Motor neuron (in vitro differentiated cells): ENCODE data around the gene FGF1. TPM values are rescaled to one million over a fixed set of nuclear protein-coding genes. Genes with fewer than 3 reads are reported as not detected.

Experiments used
- ATAC-seq, 8 experiments: fragments of 200-7000 bp; cut with Tn5 transposase; replicated peaks in 6 of 8; 2 replicates each; pipeline ENCODE4 v1.8.0; 2021; ENCODE audit warnings: mild to moderate bottlenecking in 8 of 8, moderate library complexity in 8 of 8
- H3K27ac ChIP-seq, 2 donors: fragments of 250-450 bp; sonication (Bioruptor Pico); 2 replicates each; pipeline ENCODE4 v1.9.0; 2021; ENCODE audit warnings: antibody characterized with exemption in 2 of 2, mild to moderate bottlenecking in 2 of 2, moderate library complexity in 1 of 2
- H3K4me1 ChIP-seq, 2 donors: fragments of 250-450 bp; sonication (Bioruptor Pico); replicated peaks in 1 of 2; 2 replicates each; pipeline ENCODE4 v1.6.1; 2021; ENCODE audit warnings: antibody characterized with exemption in 2 of 2, mild to moderate bottlenecking in 2 of 2, moderate library complexity in 1 of 2
- H3K4me3 ChIP-seq, 5 donors: fragments of 250-450 bp; sonication (Bioruptor Pico); 2 replicates each; pipeline ENCODE4 v1.9.0; 2021; ENCODE audit warnings: antibody characterized with exemption in 5 of 5, mild to moderate bottlenecking in 5 of 5, moderate library complexity in 4 of 5
- WGBS, 10 experiments: fragments of 450-650 bp; shearing (Covaris generic); methylation state at CpG; one replicate each; pipeline ENCODE4 v1.0.0; 2022; 5-methylcytosine and 5-hydroxymethylcytosine counted together
- in situ Hi-C, 9 experiments: fragments of 400-800 bp; cut with MboI; loops; one replicate each; pipeline ENCODE4 v1.15.0; 2021; ENCODE audit warnings: low sequenced_read_pairs in 9 of 9, low pct_unique_long_range_greater_than_20kb in 2 of 9; ENCODE audit not compliant: unreplicated experiment in 9 of 9
- total RNA-seq, 8 experiments: library from RNA; unstranded; fragments of 300-600 nt; gene quantifications; 2 replicates each; pipeline versions ENCODE4 v1.2.3 to v1.2.4, GENCODE V29; 2022

Gene FGF1
- total RNA-seq, 8 experiments from 2014 or later = 0.23 to 80.3 (median 0.45) TPM

DNA sequence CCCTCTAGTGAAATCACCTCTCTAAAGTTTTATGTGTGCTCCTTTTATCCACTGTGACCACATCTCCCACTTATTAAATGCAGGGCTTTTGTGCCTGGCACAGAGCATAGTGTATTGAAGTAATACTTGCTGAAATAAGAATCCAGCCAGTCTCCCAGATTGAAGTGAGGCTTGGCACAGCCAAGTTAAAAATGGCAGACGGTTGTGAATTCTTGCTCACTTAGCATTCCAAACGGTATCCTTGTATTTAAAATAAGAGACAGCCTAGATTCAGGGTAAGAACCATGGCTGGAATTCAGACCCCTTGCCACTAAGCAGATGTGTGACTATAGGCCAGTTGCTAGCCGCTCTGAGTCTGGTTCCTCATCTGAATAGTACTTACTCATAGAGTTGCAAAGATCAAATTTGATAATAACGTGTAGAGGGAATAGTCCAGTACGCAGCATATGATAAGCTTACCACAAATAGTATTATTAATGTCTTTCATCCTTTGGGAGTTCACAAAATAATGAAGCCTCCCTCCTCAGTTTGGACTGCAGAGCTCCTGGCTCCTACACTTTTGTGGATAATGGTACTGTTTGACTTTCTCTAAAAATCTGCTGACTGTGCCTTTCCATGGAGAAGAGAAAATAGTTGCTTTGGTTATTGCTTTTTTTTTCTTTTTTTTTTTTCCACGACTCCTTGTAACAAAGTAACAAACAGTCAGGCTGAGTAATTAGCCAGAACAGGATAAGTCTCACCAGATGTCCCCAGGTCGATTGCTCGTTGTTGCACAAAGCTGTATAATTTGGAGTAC is 51.5 kb downstream of the FGF1 start:
- ATAC-seq = no peak
- Histone ChIP-seq H3K4me1 (no peaks in the 10 kb centered on the region), H3K4me3 (no peak overlapping the region), H3K27ac (no peak overlapping the region)
- 5 to 80% (median 64%) methylated on average over 3 to 8 of the region's 8 CpGs; no CpG with 5 or more reads in 1 of the 10 experiments for WGBS, 10 experiments
- in situ Hi-C loops = no loop called here

DNA sequence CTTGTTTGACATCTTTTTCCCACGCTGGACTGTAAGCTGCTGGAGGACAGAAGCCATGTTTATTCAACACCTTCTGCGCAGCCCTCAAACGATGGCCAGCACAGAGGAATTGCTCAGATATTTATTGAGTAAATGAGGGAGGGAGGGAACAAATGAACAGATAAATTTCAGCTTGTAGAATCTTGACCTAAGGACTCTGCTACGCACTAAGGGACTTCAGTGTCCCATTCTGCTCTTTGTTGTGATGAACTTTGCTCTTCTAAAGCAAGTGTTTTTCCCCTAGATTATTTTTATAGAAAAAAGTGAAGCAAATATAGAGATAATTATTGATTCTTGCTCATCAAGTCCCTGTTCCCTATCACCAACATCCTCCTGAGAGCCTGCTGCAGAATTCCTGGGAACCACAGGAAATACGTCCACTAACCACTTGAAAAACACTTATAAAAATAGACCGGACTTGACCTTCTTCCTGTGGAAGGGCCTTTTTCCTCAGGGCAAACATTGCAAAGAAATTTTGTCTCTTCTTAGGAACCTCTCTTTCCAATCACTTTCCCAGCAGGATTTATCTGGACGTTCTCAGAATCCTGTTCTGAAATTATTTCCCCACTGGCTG is 54.9 kb downstream of the FGF1 start:
- in situ Hi-C loops = no loop called here
- Histone ChIP-seq H3K4me3 (no peak overlapping the region), H3K27ac (no peak overlapping the region), H3K4me1 (no peaks in the 10 kb centered on the region)
- ATAC-seq = no peak
- WGBS, 10 experiments = 51 to 100% (median 86%) methylated on average over 1 to 7 of the region's 7 CpGs

- in situ Hi-C loops = no loop called here
- Histone ChIP-seq H3K27ac (no peak overlapping the region), H3K4me3 (no peak overlapping the region), H3K4me1 (no peaks in the 10 kb centered on the region)
- WGBS, 10 experiments = 57 to 100% (median 85%) methylated on average over 1 to 5 of the region's 5 CpGs; no CpG with 5 or more reads in 1 of the 10 experiments
- ATAC-seq = peak in 2 of 8 experiments; percentile 63 to 71
Observed at GRCh38 chr5:142627383-142628217, 58.3 kb downstream of the FGF1 start.

- in situ Hi-C loops = no loop called here
- 71 to 100% (median 94%) methylated on average over 1 to 2 of the region's 2 CpGs; no CpG with 5 or more reads in 1 of the 10 experiments for WGBS, 10 experiments
- no peak overlapping the region for H3K27ac ChIP-seq
- ATAC-seq = no peak
- H3K4me3 ChIP-seq = no peak overlapping the region
- H3K4me1 ChIP-seq = no peaks in the 10 kb centered on the region
Observed at GRCh38 chr5:142626786-142627185, 59.1 kb downstream of the FGF1 start.

DNA sequence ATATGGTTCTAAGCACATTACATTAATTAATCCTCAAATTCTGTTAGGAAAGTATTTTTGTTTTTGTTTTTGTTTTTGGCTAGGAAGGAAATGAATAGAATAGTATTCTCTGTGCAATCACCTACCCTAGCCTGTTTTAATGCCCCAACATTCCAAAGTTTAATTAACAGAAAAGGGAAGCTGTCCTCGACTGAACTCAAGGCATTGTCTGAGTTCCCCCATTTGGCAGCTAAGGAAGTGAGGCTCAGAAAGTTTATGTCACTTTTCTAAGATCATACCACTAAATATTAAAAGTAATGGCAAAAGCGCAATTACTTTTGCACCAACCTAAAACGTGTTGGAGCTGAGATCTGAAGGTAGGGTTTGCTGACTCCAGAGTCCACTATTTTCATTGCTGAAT is 59.8 kb downstream of the FGF1 start:
- no peak for ATAC-seq
- Histone ChIP-seq H3K27ac (no peak overlapping the region), H3K4me1 (no peaks in the 10 kb centered on the region), H3K4me3 (no peak overlapping the region)
- in situ Hi-C loops = no loop called here
- 20 to 100% (median 64%) methylated on average over 1 to 3 of the region's 3 CpGs; no CpG with 5 or more reads in 1 of the 10 experiments for WGBS, 10 experiments

DNA sequence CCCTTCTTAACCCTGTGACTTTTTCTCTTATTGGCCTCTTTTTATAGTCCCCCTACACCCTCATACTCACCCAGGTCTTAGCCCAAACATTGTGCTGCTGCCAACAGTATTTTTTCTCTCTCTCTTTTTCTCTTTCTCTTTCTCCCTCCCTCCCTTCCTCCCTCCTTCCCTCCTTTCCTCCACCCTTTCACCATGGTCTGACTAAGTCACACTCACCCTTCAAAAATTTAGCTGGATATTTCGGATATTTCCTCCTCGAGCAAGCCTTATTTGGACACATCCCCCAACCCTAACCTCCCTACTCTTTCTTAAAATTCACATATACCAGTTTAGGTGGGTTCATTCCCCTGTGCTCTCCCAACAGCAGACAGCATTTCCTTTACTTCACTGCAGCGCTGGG is 64.7 kb downstream of the FGF1 start:
- in situ Hi-C loops = no loop called here
- H3K27ac ChIP-seq = no peak overlapping the region
- ATAC-seq = peak in 1 of 8 experiments; percentile 32
- WGBS, 10 experiments = 8 to 80% (median 66%) methylated on average over 2 to 3 of the region's 3 CpGs; no CpG with 5 or more reads in 2 of the 10 experiments
- peaks cover 0 to 11% of the 10 kb centered on the region in 2 donors for H3K4me1 ChIP-seq
- no peak overlapping the region for H3K4me3 ChIP-seq

DNA sequence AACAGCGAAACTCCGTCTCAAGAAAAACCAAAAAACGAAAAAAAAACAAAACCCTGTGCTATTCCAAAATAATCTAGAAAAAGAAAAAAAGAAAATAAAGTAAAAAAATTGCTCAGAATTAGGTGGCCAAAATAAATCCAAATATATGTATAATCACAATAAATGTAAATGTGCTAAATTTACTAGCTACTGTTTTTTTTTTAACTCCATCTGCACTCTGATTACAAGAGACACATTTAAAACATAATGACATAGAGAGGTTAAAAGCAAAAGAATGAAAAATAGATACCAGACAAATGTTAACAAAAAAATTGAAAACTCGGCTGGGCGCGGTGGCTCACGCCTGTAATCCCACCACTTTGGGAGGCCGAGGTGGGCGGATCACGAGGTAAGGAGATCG is 66.1 kb downstream of the FGF1 start:
- 70 to 95% (median 83%) methylated on average over 2 to 11 of the region's 11 CpGs for WGBS, 10 experiments
- H3K4me1 ChIP-seq = peaks cover 0 to 18% of the 10 kb centered on the region in 2 donors
- ATAC-seq = no peak
- in situ Hi-C loops = loop anchor here in 1 of 9 experiments (10.0 kb wide), 1 partner anchor 75 kb away; no protein-coding TSS in a partner anchor
- no peak overlapping the region for H3K27ac ChIP-seq
- H3K4me3 ChIP-seq = no peak overlapping the region

GRCh38 chr5:142618130-142618523 is 67.8 kb downstream of the FGF1 start:
- Histone ChIP-seq H3K27ac (no peak overlapping the region), H3K4me3 (no peak overlapping the region), H3K4me1 (peaks cover 0 to 18% of the 10 kb centered on the region in 2 donors)
- no peak for ATAC-seq
- 40 to 92% (median 70%) methylated on average over 1 to 6 of the region's 6 CpGs; no CpG with 5 or more reads in 1 of the 10 experiments for WGBS, 10 experiments
- in situ Hi-C loops = loop anchor here in 1 of 9 experiments (10.0 kb wide), 1 partner anchor 77 kb away; no protein-coding TSS in a partner anchor

- H3K27ac ChIP-seq = no peak overlapping the region
- WGBS, 10 experiments = 77 to 97% (median 86%) methylated on average over 2 to 5 of the region's 5 CpGs; no CpG with 5 or more reads in 1 of the 10 experiments
- peaks cover 0 to 18% of the 10 kb centered on the region in 2 donors for H3K4me1 ChIP-seq
- no peak overlapping the region for H3K4me3 ChIP-seq
- no peak for ATAC-seq
- in situ Hi-C loops = loop anchor here in 1 of 9 experiments (10.0 kb wide), 1 partner anchor 77 kb away; no protein-coding TSS in a partner anchor
Observed at GRCh38 chr5:142617416-142618129, 68.3 kb downstream of the FGF1 start.

GRCh38 chr5:142615948-142616347 is 69.9 kb downstream of the FGF1 start:
- ATAC-seq = peak in 5 of 8 experiments; percentile 54 to 82 (median 81)
- H3K4me3 ChIP-seq = no peak overlapping the region
- H3K4me1 ChIP-seq = peaks cover 0 to 18% of the 10 kb centered on the region in 2 donors
- in situ Hi-C loops = loop anchor here in 1 of 9 experiments (10.0 kb wide), 1 partner anchor 79 kb away; no protein-coding TSS in a partner anchor
- H3K27ac ChIP-seq = no peak overlapping the region
- WGBS, 10 experiments = 0 to 86% (median 60%) methylated on average over 1 to 2 of the region's 2 CpGs; no CpG with 5 or more reads in 4 of the 10 experiments

DNA sequence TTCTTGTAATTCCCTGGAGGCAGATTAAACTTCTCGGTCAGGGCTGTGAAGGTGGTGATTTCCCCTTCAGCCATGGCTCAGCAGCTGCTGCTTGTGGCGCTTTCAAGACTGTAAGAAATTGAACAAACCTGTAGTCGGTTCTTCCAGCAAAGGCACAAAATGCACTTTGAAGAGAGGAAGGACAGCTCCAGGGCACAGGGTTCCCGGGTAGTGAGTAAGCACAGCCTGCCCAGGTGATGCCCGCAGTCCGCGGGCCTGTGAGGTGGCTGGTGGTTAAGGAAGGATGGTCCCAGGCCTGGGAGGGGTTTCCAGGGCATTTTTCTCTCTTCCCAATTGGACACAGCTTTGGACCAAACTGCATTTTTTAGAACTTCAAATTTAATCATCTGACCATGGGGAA is 71.8 kb downstream of the FGF1 start:
- Histone ChIP-seq H3K27ac (no peak overlapping the region), H3K4me1 (peaks cover 0 to 18% of the 10 kb centered on the region in 2 donors), H3K4me3 (no peak overlapping the region)
- 80 to 100% (median 84%) methylated on average over 1 to 6 of the region's 7 CpGs; no CpG with 5 or more reads in 3 of the 10 experiments for WGBS, 10 experiments
- in situ Hi-C loops = loop anchor here in 1 of 9 experiments (10.0 kb wide), 1 partner anchor 81 kb away; no protein-coding TSS in a partner anchor
- no peak for ATAC-seq

DNA sequence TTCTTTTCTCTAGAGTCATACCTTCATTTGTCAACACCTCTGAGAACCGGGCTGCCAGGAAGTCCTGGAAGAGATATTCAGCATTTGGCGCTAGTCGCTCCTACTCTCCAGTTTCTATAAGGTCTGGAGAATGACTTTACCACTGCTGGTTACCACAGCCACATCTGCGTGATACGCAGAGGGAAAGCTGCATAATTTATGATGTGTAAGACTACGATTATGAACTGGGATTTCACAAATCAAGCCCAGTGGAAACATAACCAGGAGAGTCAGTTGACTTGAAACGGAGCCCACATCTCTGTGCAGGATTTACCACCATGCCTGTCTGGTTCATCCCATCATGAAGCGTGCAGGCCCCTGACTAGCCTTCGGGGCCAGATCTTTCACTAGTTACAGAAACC is 72.6 kb downstream of the FGF1 start:
- no peak overlapping the region for H3K4me3 ChIP-seq
- 0 to 100% (median 74%) methylated on average over 1 to 9 of the region's 9 CpGs; no CpG with 5 or more reads in 3 of the 10 experiments for WGBS, 10 experiments
- in situ Hi-C loops = loop anchor here in 1 of 9 experiments (10.0 kb wide), 1 partner anchor 82 kb away; no protein-coding TSS in a partner anchor
- no peak overlapping the region for H3K27ac ChIP-seq
- ATAC-seq = no peak
- H3K4me1 ChIP-seq = peaks cover 0 to 16% of the 10 kb centered on the region in 2 donors
